HG03565 (cell line): ENCODE data around the gene CENPVL1.
"Not testable (repeated sequence)": the region's sequence is repeated elsewhere in the genome, so short reads cannot be mapped to it uniquely, and the experiment has no call there.

Source experiments
- ATAC-seq: cut with Tn5 transposase; IDR thresholded peaks from one replicate; pipeline ENCODE4 v1.9.1; 2021; ENCODE audit warnings: mild to moderate bottlenecking, moderate library complexity; ENCODE audit not compliant: unreplicated experiment

CENPVL1 gene

GRCh38 chrX:51710277-51711164, at the start of gene CENPVL1:
CENPVL1 (plus strand) TSS chrX:51710512; CDS start chrX:51710512, 0 bp downstream.
- ATAC-seq = not testable (repeated sequence)

GRCh38 chrX:51665981-51666380, 44.3 kb upstream of the CENPVL1 start:
- ATAC-seq = no peak

- ATAC-seq = not testable (repeated sequence)
These were observed 30.5 kb upstream of the CENPVL1 start for GRCh38 chrX:51679689-51680433.

- not testable (repeated sequence) for ATAC-seq
These were observed 28.2 kb upstream of the CENPVL1 start for GRCh38 chrX:51681808-51682719.

- ATAC-seq = not testable (repeated sequence)
These were observed 27.6 kb upstream of the CENPVL1 start, which contains the start of gene CENPVL2 for GRCh38 chrX:51682720-51683062. CENPVL2 (minus strand) TSS chrX:51682831; CDS start chrX:51682831, 0 bp downstream.

GRCh38 chrX:51694254-51694653, 16.1 kb upstream of the CENPVL1 start:
- ATAC-seq = no peak

GRCh38 chrX:51697397-51697796, 12.9 kb upstream of the CENPVL1 start:
- ATAC-seq = no peak

GRCh38 chrX:51712943-51713647, 2.8 kb downstream of the CENPVL1 start:
- not testable (repeated sequence) for ATAC-seq

- no peak for ATAC-seq
These were observed 17.9 kb downstream of the CENPVL1 start for GRCh38 chrX:51728202-51728601.

GRCh38 chrX:51737091-51737490, 26.8 kb downstream of the CENPVL1 start:
- no peak for ATAC-seq

- ATAC-seq = no peak
These were observed 32.3 kb downstream of the CENPVL1 start for GRCh38 chrX:51742586-51742985.

- ATAC-seq = peak; percentile 83
These were observed 33.1 kb downstream of the CENPVL1 start, which contains the start of gene GSPT2 for GRCh38 chrX:51743179-51743957. GSPT2 (plus strand) TSS chrX:51743442; CDS start chrX:51743627, 185 bp downstream.

GRCh38 chrX:51747671-51748070, 37.4 kb downstream of the CENPVL1 start:
- ATAC-seq = no peak

- no peak for ATAC-seq
These were observed 48.9 kb downstream of the CENPVL1 start for GRCh38 chrX:51759055-51759839.

- no peak for ATAC-seq
These were observed 50.3 kb downstream of the CENPVL1 start for GRCh38 chrX:51760657-51761056.
